ENCODE measurements around the gene CRYBA2.

Gene CRYBA2

DNA sequence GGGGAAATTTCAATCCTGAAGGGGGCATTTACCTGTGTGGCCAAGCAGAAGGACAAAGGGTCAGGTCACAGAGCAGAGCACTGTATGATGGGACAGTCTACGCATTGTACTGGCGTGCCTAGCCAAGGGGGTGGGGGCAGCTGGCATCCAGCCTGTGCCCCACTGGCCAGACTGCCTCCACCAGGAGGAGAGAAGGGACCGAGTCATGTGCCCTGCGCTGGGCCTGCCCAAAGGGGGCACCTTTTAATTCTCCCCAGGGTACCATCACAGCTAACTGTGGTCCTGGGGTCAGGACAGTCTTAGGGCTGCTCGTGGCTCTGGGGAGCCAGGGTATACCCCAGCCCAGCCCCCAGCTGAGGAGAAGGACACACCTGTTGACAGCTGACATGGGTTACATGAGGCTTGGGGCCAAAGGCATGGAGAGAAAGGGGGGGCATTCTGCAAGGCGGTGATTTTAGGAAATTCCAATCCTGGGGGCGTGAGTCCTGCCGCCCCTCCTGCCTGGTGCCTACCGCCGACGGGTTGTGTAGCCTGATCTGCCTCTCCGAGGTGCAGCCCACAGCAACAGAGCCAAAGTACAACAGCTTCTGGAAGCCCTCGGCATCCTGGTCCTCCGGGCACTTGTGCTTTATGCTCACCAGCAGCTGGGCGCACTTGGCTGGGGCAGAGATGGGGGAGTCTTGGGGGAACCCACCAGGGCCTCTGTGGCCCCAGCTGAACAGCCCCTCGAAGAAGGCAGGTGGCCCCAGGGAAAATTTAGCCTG, 37.1 kb upstream of the CRYBA2 start:
- H3K9ac ChIP-seq (ENCODE audit: low read length): no peak overlapping the region
- H3K27ac ChIP-seq (ENCODE audit: low read length): no peak overlapping the region
- no peaks in the 10 kb centered on the region for H3K4me1 ChIP-seq (ENCODE audit: control insufficient read depth, low read depth, low read length)
- no peak overlapping the region for H3K4me3 ChIP-seq (ENCODE audit: low read length)
- H3K27me3 ChIP-seq (ENCODE audit: control insufficient read depth, insufficient read depth, low read length): peaks cover 12% of the 10 kb centered on the region
- H3K9me3 ChIP-seq (ENCODE audit: control insufficient read depth, low read depth, low read length): no peaks in the 10 kb centered on the region
- H3K36me3 ChIP-seq (ENCODE audit: control insufficient read depth, low read depth, low read length): no peaks in the 10 kb centered on the region

DNA sequence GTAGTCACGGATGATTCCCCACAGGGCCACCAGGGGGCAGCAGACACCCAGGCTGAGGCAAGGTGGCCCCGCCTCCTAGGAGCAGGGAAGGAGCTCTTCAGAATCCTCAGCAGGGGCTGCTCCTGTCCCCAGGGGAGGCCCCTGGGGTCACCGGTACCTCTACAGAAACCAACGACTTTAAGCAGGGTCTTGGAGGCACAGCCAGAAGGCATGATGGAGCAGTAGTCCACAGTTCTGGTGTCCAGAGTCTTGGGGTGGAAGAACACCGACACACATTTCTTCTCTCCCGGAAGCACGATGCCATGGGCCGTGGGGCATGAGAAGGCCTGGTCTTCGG, 36.6 kb upstream of the CRYBA2 start:
- no peak overlapping the region for H3K9ac ChIP-seq (ENCODE audit: low read length)
- no peaks in the 10 kb centered on the region for H3K36me3 ChIP-seq (ENCODE audit: control insufficient read depth, low read depth, low read length)
- H3K27me3 ChIP-seq (ENCODE audit: control insufficient read depth, insufficient read depth, low read length): peaks cover 9% of the 10 kb centered on the region
- no peak overlapping the region for H3K27ac ChIP-seq (ENCODE audit: low read length)
- no peak overlapping the region for H3K4me3 ChIP-seq (ENCODE audit: low read length)
- H3K9me3 ChIP-seq (ENCODE audit: control insufficient read depth, low read depth, low read length): no peaks in the 10 kb centered on the region
- no peaks in the 10 kb centered on the region for H3K4me1 ChIP-seq (ENCODE audit: control insufficient read depth, low read depth, low read length)

DNA sequence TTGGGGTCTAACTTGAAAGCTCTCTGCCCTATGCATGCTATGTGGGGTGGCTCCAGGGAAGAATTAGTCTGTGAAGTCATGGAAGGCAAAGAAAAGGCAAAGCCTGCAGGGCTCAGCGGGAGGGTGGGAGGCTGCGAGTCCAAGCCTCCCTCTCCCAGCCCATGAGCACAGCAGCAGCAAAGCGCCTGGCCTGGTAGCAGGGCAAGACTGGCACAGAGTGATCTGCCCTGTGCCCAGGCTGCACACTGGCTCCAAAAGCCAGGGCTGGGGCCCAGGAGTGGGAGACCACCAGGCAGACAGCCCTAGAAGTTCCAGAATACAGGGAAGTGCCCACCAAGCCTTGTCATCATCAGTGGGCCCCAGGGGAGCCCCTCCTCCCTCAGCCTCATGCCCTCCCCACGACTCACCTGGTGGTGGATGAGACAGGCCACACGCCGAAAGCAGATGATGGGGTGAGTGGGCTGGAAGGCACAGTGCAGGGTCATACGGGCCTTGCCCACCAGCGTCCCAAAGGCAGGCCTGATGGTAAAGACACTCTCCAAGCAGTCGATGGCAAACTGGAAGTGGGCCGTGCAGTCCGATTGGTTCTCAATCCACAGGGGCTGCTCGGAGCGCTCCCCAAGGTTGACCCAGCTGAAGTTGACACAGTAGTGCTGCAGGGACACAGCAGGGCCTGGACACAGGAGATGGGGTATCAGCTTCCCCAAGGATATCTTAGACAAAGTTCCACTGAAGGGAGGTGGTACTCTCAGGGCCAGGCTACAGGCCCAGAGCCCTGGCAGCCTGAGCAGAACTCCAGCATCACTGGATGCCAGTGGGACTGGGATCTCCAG, 36.0 kb upstream of the CRYBA2 start:
- Histone ChIP-seq H3K27me3 (ENCODE audit: control insufficient read depth, insufficient read depth, low read length) (peaks cover 3% of the 10 kb centered on the region), H3K27ac (ENCODE audit: low read length) (no peak overlapping the region), H3K4me3 (ENCODE audit: low read length) (no peak overlapping the region), H3K4me1 (ENCODE audit: control insufficient read depth, low read depth, low read length) (no peaks in the 10 kb centered on the region), H3K9me3 (ENCODE audit: control insufficient read depth, low read depth, low read length) (no peaks in the 10 kb centered on the region), H3K36me3 (ENCODE audit: control insufficient read depth, low read depth, low read length) (no peaks in the 10 kb centered on the region), H3K9ac (ENCODE audit: low read length) (no peak overlapping the region)

DNA sequence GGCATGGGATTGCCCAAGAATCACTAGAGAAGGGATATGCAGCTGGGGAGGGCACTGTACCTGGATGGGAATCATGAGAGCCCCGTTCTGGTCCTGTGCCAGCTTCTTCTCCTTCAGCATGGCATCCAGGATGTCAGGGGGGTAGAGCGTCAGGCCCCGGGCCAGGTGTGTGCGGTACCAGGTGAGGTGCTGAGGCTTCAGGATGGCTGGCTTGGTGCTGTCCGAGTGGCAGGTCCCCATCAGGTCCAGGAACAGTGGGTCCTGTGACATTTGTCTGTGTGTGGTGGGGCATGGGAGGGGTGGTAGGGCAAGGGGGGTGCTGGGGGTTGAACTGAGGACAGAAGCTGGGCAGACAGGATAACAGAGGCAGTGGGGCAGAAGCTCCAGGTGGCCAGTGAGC, 34.9 kb upstream of the CRYBA2 start:
- no peaks in the 10 kb centered on the region for H3K36me3 ChIP-seq (ENCODE audit: control insufficient read depth, low read depth, low read length)
- no peak overlapping the region for H3K4me3 ChIP-seq (ENCODE audit: low read length)
- H3K9ac ChIP-seq (ENCODE audit: low read length): no peak overlapping the region
- no peaks in the 10 kb centered on the region for H3K27me3 ChIP-seq (ENCODE audit: control insufficient read depth, insufficient read depth, low read length)
- no peaks in the 10 kb centered on the region for H3K9me3 ChIP-seq (ENCODE audit: control insufficient read depth, low read depth, low read length)
- H3K27ac ChIP-seq (ENCODE audit: low read length): no peak overlapping the region
- no peaks in the 10 kb centered on the region for H3K4me1 ChIP-seq (ENCODE audit: control insufficient read depth, low read depth, low read length)

DNA sequence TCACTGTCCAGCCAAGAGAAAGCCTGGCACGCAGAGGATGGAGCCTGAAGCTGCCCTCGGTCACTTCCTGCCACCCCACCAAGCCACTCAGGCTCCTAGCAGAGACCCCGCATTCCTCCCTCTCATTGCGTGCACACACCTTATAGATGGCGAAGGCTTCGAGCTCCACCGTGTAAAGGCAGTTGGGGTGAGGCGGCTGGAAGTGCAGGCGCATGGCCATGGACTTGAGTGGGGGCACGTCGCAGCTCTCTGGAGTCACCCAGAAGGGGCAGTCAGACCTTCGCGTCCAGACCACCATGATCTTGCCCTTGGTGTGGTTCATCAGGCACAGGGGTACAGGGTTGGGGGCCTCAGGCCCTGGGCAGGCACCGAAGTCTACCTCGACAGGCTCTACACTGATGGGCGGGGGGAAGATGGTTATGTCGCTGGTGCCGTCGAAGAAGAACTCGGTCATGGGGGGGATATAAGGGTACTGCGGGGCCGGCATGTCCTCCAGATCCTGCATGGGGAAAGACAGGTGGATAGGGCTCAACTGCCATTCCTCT, 34.4 kb upstream of the CRYBA2 start:
- H3K27ac ChIP-seq (ENCODE audit: low read length): no peak overlapping the region
- H3K9ac ChIP-seq (ENCODE audit: low read length): no peak overlapping the region
- no peak overlapping the region for H3K4me3 ChIP-seq (ENCODE audit: low read length)
- H3K9me3 ChIP-seq (ENCODE audit: control insufficient read depth, low read depth, low read length): no peaks in the 10 kb centered on the region
- no peaks in the 10 kb centered on the region for H3K36me3 ChIP-seq (ENCODE audit: control insufficient read depth, low read depth, low read length)
- H3K4me1 ChIP-seq (ENCODE audit: control insufficient read depth, low read depth, low read length): no peaks in the 10 kb centered on the region
- no peaks in the 10 kb centered on the region for H3K27me3 ChIP-seq (ENCODE audit: control insufficient read depth, insufficient read depth, low read length)

DNA sequence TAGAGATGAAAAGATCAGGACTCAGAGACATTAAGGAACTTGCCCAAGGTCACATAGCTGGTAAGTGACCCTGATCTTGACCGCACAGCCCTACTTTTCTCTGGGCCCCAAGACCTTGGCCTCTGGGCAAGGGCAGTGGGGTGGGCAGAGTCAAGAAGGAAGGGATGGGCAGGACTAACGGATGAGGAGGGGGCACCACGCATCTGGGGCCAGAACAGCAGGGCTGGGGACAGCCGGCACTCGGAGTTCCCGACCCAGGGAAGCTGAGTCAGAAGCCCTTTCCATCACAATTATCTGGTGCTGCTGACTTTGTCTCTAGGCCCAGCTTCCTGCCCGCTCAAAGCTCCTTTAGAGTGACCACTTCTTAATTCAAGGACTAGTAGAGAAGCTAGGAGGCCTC, 33.7 kb upstream of the CRYBA2 start:
- Histone ChIP-seq H3K27me3 (ENCODE audit: control insufficient read depth, insufficient read depth, low read length) (no peaks in the 10 kb centered on the region), H3K36me3 (ENCODE audit: control insufficient read depth, low read depth, low read length) (no peaks in the 10 kb centered on the region), H3K9me3 (ENCODE audit: control insufficient read depth, low read depth, low read length) (no peaks in the 10 kb centered on the region), H3K4me1 (ENCODE audit: control insufficient read depth, low read depth, low read length) (no peaks in the 10 kb centered on the region), H3K4me3 (ENCODE audit: low read length) (no peak overlapping the region), H3K27ac (ENCODE audit: low read length) (no peak overlapping the region), H3K9ac (ENCODE audit: low read length) (no peak overlapping the region)

DNA sequence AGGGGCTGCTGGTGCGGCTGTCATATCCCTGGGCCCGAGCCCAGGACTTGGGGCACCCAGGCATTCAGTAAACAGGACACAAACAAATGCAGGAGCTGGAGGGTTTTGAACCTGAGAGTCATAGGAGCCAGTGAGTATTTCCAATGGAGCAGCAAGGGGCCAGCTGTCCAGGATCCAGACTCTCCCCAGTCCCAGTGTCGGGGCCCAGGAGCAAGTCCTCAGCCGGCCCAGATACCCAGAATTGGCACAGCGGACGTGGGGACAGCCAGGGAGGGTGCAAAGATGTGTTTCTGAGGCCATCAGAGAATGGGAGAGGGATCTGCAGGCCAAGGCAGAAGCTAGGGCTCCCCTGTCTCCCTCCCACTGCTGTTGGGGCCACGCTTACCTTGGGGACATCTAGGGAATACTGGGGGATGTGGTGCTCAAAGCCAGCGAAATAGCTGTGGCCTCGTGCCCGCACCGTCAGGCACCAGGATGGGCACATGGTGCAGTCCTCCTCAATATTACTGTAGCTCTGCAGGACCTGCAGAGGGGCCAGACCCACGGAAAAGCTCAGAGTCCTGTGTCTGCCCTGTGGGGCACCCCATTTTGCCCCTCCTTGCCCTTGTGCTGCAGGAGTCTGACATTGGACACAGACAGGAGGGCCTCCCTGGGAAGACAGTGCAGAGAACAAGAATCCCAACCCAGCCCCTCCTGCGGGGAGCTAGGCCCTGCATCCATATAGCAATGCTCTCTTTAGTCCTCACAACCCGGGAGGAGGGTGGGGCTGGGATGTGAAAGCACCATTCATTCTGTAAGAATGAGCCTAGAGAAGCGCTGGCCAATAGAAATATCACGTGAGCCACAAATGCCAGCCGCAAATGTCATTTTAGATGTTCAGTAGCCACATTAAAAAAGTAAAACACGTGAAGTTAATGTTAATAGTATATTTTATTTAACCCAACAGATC, 32.7 kb upstream of the CRYBA2 start:
- no peaks in the 10 kb centered on the region for H3K4me1 ChIP-seq (ENCODE audit: control insufficient read depth, low read depth, low read length)

DNA sequence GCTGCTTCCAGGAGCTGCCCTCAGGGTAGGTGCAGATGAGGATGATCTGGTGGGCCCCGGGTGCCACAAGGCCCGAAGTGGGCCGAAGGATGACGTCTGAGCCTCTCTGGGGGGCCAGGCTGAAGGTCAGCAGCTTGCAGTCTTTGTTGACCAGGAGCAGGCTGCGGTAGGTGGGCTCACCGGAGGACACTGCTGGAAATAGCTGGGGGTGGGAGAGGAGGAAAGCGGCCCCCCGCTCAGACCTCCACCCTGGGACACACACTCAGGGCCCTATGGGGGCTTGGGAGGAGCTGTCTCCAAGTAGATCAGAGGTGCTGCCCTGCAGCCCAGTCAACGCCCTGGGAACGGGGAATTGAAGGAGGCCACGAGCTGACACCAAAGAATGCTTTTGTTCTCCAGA, 30.8 kb upstream of the CRYBA2 start:
- H3K9me3 ChIP-seq (ENCODE audit: control insufficient read depth, low read depth, low read length): no peaks in the 10 kb centered on the region
- H3K4me3 ChIP-seq (ENCODE audit: low read length): no peak overlapping the region
- H3K4me1 ChIP-seq (ENCODE audit: control insufficient read depth, low read depth, low read length): no peaks in the 10 kb centered on the region
- H3K27me3 ChIP-seq (ENCODE audit: control insufficient read depth, insufficient read depth, low read length): no peaks in the 10 kb centered on the region
- no peaks in the 10 kb centered on the region for H3K36me3 ChIP-seq (ENCODE audit: control insufficient read depth, low read depth, low read length)
- no peak overlapping the region for H3K9ac ChIP-seq (ENCODE audit: low read length)
- H3K27ac ChIP-seq (ENCODE audit: low read length): no peak overlapping the region

More for the DNA sequence above, 32.7 kb upstream of the CRYBA2 start:
- Histone ChIP-seq H3K36me3 (ENCODE audit: control insufficient read depth, low read depth, low read length) (no peaks in the 10 kb centered on the region), H3K27ac (ENCODE audit: low read length) (no peak overlapping the region), H3K27me3 (ENCODE audit: control insufficient read depth, insufficient read depth, low read length) (no peaks in the 10 kb centered on the region), H3K9ac (ENCODE audit: low read length) (no peak overlapping the region), H3K4me3 (ENCODE audit: low read length) (no peak overlapping the region), H3K9me3 (ENCODE audit: control insufficient read depth, low read depth, low read length) (no peaks in the 10 kb centered on the region)

DNA sequence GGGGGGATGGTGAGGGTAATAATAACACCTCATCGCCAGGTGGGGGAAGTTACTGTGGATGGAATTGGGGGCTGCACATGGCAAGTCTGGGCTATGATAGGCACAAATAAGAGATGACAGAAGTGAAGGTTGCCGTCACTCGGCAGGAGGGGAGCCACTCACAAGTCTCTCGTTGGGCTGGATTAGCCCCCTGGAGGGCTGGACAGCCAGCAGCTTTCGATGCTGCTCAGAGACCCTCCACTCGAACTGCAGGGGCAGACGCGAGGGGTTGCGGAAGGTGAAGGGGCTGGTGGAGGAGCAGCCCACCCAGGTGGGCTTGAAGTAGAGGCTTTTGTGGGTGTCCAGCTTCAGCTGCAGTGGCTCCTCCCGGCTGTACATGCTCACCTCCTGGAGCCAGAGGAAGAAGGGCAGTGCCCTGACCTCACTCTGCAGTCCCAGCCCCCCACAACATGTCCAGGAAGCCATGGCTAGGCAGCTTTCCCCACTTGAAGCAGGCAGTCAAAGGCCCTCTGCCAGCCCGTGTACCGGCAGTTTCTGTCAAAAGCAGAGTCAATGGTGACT, 29.9 kb upstream of the CRYBA2 start:
- Histone ChIP-seq H3K9me3 (ENCODE audit: control insufficient read depth, low read depth, low read length) (no peaks in the 10 kb centered on the region), H3K4me1 (ENCODE audit: control insufficient read depth, low read depth, low read length) (no peaks in the 10 kb centered on the region), H3K27me3 (ENCODE audit: control insufficient read depth, insufficient read depth, low read length) (no peaks in the 10 kb centered on the region), H3K4me3 (ENCODE audit: low read length) (no peak overlapping the region), H3K9ac (ENCODE audit: low read length) (no peak overlapping the region), H3K27ac (ENCODE audit: low read length) (no peak overlapping the region), H3K36me3 (ENCODE audit: control insufficient read depth, low read depth, low read length) (no peaks in the 10 kb centered on the region)

DNA sequence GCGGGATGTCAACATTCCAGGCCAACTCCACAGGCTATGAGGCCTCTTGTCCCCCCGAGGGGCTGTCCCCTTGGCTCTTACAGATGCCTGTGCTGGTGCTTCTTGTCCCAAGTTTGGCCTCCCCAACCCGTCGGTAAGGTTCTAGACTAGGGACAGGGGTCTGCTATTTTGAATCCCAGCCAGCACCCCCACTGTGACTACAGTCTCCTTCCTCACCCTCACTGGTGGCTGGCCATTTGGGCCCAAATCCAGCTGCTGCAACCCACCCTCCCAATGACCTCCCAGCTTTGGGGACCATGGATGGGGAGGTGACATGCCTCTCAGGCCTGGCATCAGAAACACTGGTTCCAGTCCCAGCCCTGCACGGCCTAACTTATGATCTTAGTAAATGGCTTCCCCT, 29.4 kb upstream of the CRYBA2 start:
- H3K27ac ChIP-seq (ENCODE audit: low read length): no peak overlapping the region
- H3K4me1 ChIP-seq (ENCODE audit: control insufficient read depth, low read depth, low read length): no peaks in the 10 kb centered on the region
- no peaks in the 10 kb centered on the region for H3K36me3 ChIP-seq (ENCODE audit: control insufficient read depth, low read depth, low read length)
- H3K9ac ChIP-seq (ENCODE audit: low read length): no peak overlapping the region
- H3K27me3 ChIP-seq (ENCODE audit: control insufficient read depth, insufficient read depth, low read length): no peaks in the 10 kb centered on the region
- H3K9me3 ChIP-seq (ENCODE audit: control insufficient read depth, low read depth, low read length): no peaks in the 10 kb centered on the region
- H3K4me3 ChIP-seq (ENCODE audit: low read length): no peak overlapping the region

DNA sequence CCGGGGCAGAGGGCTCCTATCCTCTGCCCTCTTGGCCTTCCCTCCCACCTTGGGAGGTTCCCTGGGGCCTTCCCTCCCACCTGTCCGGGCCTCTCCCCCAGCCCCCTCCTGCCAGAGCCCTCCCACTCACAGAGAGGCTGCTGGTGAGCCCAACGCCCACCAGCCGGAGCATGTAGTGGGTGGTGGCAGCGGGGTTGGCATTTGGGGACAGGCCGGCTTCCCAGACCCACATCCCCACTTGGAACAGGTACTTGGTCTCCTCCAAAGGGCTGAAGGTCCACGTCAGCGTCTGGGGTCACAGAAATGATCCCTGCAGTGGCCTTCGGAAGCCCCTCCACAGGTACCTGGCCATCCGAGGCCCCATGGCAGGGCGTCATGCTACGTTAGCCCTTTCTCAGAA, 28.8 kb upstream of the CRYBA2 start:
- Histone ChIP-seq H3K4me1 (ENCODE audit: control insufficient read depth, low read depth, low read length) (no peaks in the 10 kb centered on the region), H3K27ac (ENCODE audit: low read length) (no peak overlapping the region), H3K27me3 (ENCODE audit: control insufficient read depth, insufficient read depth, low read length) (no peaks in the 10 kb centered on the region), H3K9ac (ENCODE audit: low read length) (no peak overlapping the region), H3K9me3 (ENCODE audit: control insufficient read depth, low read depth, low read length) (no peaks in the 10 kb centered on the region), H3K4me3 (ENCODE audit: low read length) (no peak overlapping the region), H3K36me3 (ENCODE audit: control insufficient read depth, low read depth, low read length) (no peaks in the 10 kb centered on the region)

All from iPS-18a (cell line).